Endothelial cell of umbilical vein (primary cell): ENCODE data around the gene SELENOM. TPM values are rescaled to one million over a fixed set of nuclear protein-coding genes. Genes with fewer than 3 reads are reported as not detected.

Experiments used
- BruUV-seq: library from RNA; stranded (reverse); fragments of 400-500 nt; replicated peaks from 2 replicates; lab custom pipeline; 2021; lab: Mats Ljungman, UMichigan
- CTCF ChIA-PET: fragments of 300-600, 350-600 bp; sonication (Branson Sonifier 250); formaldehyde crosslinking; loops from one replicate; lab custom pipeline; 2021; ENCODE audit warnings: antibody characterized with exemption, inconsistent platforms; lab: Charles Lee
- POLR2A ChIA-PET: fragments of 300-600, 350-600 bp; sonication (Branson Sonifier 250); formaldehyde crosslinking; loops from one replicate; lab custom pipeline; 2021; ENCODE audit warnings: antibody characterized with exemption, inconsistent platforms; lab: Charles Lee
- DNase-seq: peaks from one replicate; pipeline ENCODE4 v3.0.0-alpha.2; 2011; ENCODE audit warnings: low read depth, low spot score
- FAIRE-seq: peaks from 2 replicates; lab custom pipeline; 2011; peaks lifted over from hg19 to GRCh38; lab: Jason Lieb, UNC
- H2AFZ ChIP-seq: 2 replicates; pipeline ENCODE4 v1.6.0; 2012; ENCODE audit warnings: low read depth, low read length, control low read depth, inconsistent platforms
- H3K27ac ChIP-seq: 2 replicates; pipeline ENCODE4 v1.5.1; 2011; ENCODE audit warnings: low read depth, mild to moderate bottlenecking, control low read depth, low read length, moderate library complexity; ENCODE audit not compliant: insufficient read depth
- H3K27me3 ChIP-seq, 2 experiments: 2 replicates each; pipeline versions ENCODE4 v1.6.0 to v1.6.1; 2011; ENCODE audit warnings: low read length in 2 of 2, mixed read lengths in 1 of 2; ENCODE audit not compliant: control insufficient read depth in 2 of 2, insufficient read depth in 2 of 2
- H3K36me3 ChIP-seq, 2 experiments: 2 replicates in 1 of 2; 3 replicates in 1 of 2; pipeline ENCODE4 v1.5.1; 2011; ENCODE audit warnings: low read length in 2 of 2, mild to moderate bottlenecking in 1 of 2, moderate library complexity in 1 of 2; ENCODE audit not compliant: control insufficient read depth in 2 of 2, insufficient read depth in 2 of 2; ENCODE audit errors: extremely low read depth in 1 of 2
- H3K4me1 ChIP-seq: 3 replicates; pipeline ENCODE4 v1.5.1; 2011; ENCODE audit warnings: mild to moderate bottlenecking, low read length; ENCODE audit not compliant: control insufficient read depth, insufficient read depth; ENCODE audit errors: extremely low read depth
- H3K4me2 ChIP-seq: 2 replicates; pipeline ENCODE4 v1.6.1; 2011; ENCODE audit warnings: low read length, control low read depth, mixed read lengths; ENCODE audit not compliant: insufficient read depth
- H3K4me3 ChIP-seq, 3 experiments: fragments of 200-600 bp in 1 of 3; sonication (generic), shearing (Covaris generic) in 1 of 3; replicated peaks in 1 of 3; 2 replicates each; pipeline ENCODE4 v1.5.1; 2011 to 2016; ENCODE audit warnings: control low read depth in 3 of 3, low read length in 3 of 3, mild to moderate bottlenecking in 2 of 3, inconsistent platforms in 1 of 3, low read depth in 1 of 3, moderate library complexity in 1 of 3; ENCODE audit not compliant: insufficient read depth in 1 of 3
- H3K79me2 ChIP-seq: 2 replicates; pipeline ENCODE4 v1.6.0; 2012; ENCODE audit warnings: low read length, inconsistent platforms; ENCODE audit not compliant: control insufficient read depth, insufficient read depth
- H3K9ac ChIP-seq: replicated peaks from 2 replicates; pipeline ENCODE3; 2011; ENCODE audit warnings: low read length, control low read depth; ENCODE audit not compliant: insufficient read depth; ENCODE audit errors: extremely low read depth
- H3K9me1 ChIP-seq: replicated peaks from 3 replicates; pipeline ENCODE4 v1.6.0; 2011; ENCODE audit warnings: mild to moderate bottlenecking, low read length; ENCODE audit not compliant: control insufficient read depth, insufficient read depth; ENCODE audit errors: extremely low read depth
- H3K9me3 ChIP-seq: replicated peaks from 2 replicates; pipeline ENCODE4 v1.5.1; 2012; ENCODE audit warnings: low read length, inconsistent platforms; ENCODE audit not compliant: control insufficient read depth, insufficient read depth
- H4K20me1 ChIP-seq: replicated peaks from 2 replicates; pipeline ENCODE3; 2011; ENCODE audit warnings: mild to moderate bottlenecking, low read length; ENCODE audit not compliant: control insufficient read depth, insufficient read depth; ENCODE audit errors: extremely low read depth
- CTCF ChIP-seq, 2 donors: IDR thresholded peaks; 1 replicate in 1 of 2; 2 replicates in 1 of 2; pipeline ENCODE4 v1.5.1; 2011; ENCODE audit warnings: low read length in 2 of 2, mild to moderate bottlenecking in 2 of 2, moderate library complexity in 2 of 2, control low read depth in 1 of 2, inconsistent platforms in 1 of 2, low read depth in 1 of 2; ENCODE audit not compliant: insufficient read depth in 1 of 2; ENCODE audit errors: extremely low read depth in 1 of 2
- EZH2 ChIP-seq: IDR thresholded peaks from 2 replicates; pipeline ENCODE4 v1.6.1; 2012; ENCODE audit warnings: borderline replicate concordance, low read depth, mild to moderate bottlenecking, moderate library complexity, low read length, inconsistent platforms; ENCODE audit not compliant: severe bottlenecking
- FOS ChIP-seq: IDR thresholded peaks from 2 replicates; pipeline ENCODE4 v1.6.1; 2011; ENCODE audit warnings: mild to moderate bottlenecking, low read length, moderate library complexity, borderline replicate concordance; ENCODE audit not compliant: insufficient read depth
- GATA2 ChIP-seq: IDR thresholded peaks from 2 replicates; pipeline ENCODE4 v1.7.0; 2011; ENCODE audit warnings: low read depth, mild to moderate bottlenecking, moderate library complexity, mixed read lengths, low read length; ENCODE audit not compliant: insufficient read length, insufficient read depth
- JUN ChIP-seq: IDR thresholded peaks from 2 replicates; pipeline ENCODE4 v1.6.1; 2011; ENCODE audit warnings: borderline replicate concordance, low read depth; ENCODE audit not compliant: insufficient read length, insufficient read depth
- MYC ChIP-seq: IDR thresholded peaks from one replicate; pipeline ENCODE4 v1.6.1; 2011; ENCODE audit warnings: mild to moderate bottlenecking, low read depth, low read length
- POLR2A ChIP-seq: IDR thresholded peaks from 2 replicates; pipeline ENCODE4 v1.6.1; 2012; ENCODE audit warnings: low read depth, mild to moderate bottlenecking, control low read depth, low read length
- POLR2AphosphoS5 ChIP-seq: IDR thresholded peaks from 2 replicates; pipeline ENCODE4 v1.6.1; 2012; ENCODE audit warnings: low read depth, mild to moderate bottlenecking, control low read depth, low read length, moderate library complexity; ENCODE audit not compliant: insufficient read depth
- dilution Hi-C: fragments of 300-500 bp; cut with MboI; formaldehyde crosslinking; loops from one replicate; pipeline ENCODE4 v1.15.0; 2019; ENCODE audit warnings: low sequenced_read_pairs; ENCODE audit not compliant: extremely low pct_ligation_motif_present
- intact Hi-C: fragments of 100-400 bp; cut with micrococcal nuclease; formaldehyde crosslinking; loops from one replicate; pipeline ENCODE4 v1.10.0; 2022
- polyA plus RNA-seq, 4 experiments: library from polyadenylated mRNA; depleted of rRNA in 3 of 4; stranded (reverse) in 3 of 4; unstranded in 1 of 4; fragments of >200 nt; gene quantifications; 2 replicates each; pipeline versions ENCODE4 v1.2.1 to v1.2.3, GENCODE V29; 2011 to 2012; ENCODE audit warnings: missing spikeins in 1 of 4
- total RNA-seq: library from RNA; stranded (reverse); gene quantifications from 2 replicates; pipeline ENCODE4 v1.2.3, GENCODE V29; 2021
- TF ChIP-seq, protein P1 (sequence below): IDR thresholded peaks from 2 replicates; pipeline ENCODE4 v1.6.1; 2011; ENCODE audit not compliant: insufficient read depth, insufficient read length

The SELENOM gene
- total and polyA plus RNA-seq, 2 donors (not counting 3 experiments of a cell fraction or from before 2014, with no cell fraction given): 29.6 to 87.1 TPM

DNA sequence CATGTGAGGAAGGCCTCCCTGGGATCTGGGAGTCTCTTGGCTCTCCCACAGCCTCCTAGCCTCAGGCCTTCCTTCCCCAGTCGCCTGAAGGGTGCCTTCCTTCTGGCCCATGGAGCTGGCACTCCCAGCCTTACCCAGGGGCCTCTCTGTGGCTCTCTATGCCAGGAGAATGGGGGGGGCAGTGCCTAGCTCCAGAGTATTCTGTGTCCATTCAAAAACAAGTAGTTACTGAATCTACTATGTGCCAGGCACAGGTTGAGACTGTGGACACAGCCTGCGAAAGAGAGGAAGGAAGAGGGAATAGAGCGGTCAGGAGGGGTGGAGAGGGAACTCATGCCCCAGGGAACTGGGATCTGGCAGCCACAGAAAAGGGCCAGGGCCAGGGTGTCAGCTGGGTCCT is 35.7 kb upstream of the SELENOM start:
- no peak overlapping the region for H2AFZ ChIP-seq
- H3K4me2 ChIP-seq: no peak overlapping the region
- no peaks in the 10 kb centered on the region for H4K20me1 ChIP-seq
- POLR2A ChIA-PET: no interaction called here
- no peaks in the 10 kb centered on the region for H3K9me3 ChIP-seq
- H3K27me3 ChIP-seq: no peaks in the 10 kb centered on the region
- no peak overlapping the region for H3K27ac ChIP-seq
- no peak overlapping the region for H3K9ac ChIP-seq
- intact Hi-C loops (no loop called here), dilution Hi-C loops (no loop called here)
- H3K79me2 ChIP-seq: no peaks in the 10 kb centered on the region
- H3K4me3 ChIP-seq: no peak overlapping the region
- H3K36me3 ChIP-seq: no peaks in the 10 kb centered on the region
- no peak for TF ChIP-seq JUN
- no peaks in the 10 kb centered on the region for H3K9me1 ChIP-seq
- H3K4me1 ChIP-seq: no peaks in the 10 kb centered on the region
- no TSS peak for BruUV-seq
- CTCF ChIA-PET: interaction anchor here (1.5 to 5.6 kb wide), 3 partner anchors 12 to 58 kb away, joined by 3 to 30 read pairs (median 6); partner anchors contain the start of gene SELENOM
- DNase-seq (no peak), FAIRE-seq (peak; percentile 42)

GRCh38 chr22:31142285-31142684 is 34.9 kb upstream of the SELENOM start:
- ChIA-PET POLR2A (no interaction called here), CTCF (interaction anchor here (1.5 to 5.6 kb wide), 2 partner anchors 34 to 57 kb away, joined by 3 to 30 read pairs; partner anchors contain the start of gene SELENOM)
- H3K36me3 ChIP-seq: no peaks in the 10 kb centered on the region
- TF ChIP-seq POLR2AphosphoS5 (no peak), CTCF (IDR thresholded peaks at IDR 0.05; ENCODE audit: extremely low read depth in 1 of 2, insufficient read depth in 1 of 2, low read depth in 1 of 2, low read length in 2 of 2) (no peak), MYC (no peak), GATA2 (no peak), EZH2 (no peak), POLR2A (no peak), FOS (no peak), JUN (no peak)
- TF ChIP-seq, protein P1, sequence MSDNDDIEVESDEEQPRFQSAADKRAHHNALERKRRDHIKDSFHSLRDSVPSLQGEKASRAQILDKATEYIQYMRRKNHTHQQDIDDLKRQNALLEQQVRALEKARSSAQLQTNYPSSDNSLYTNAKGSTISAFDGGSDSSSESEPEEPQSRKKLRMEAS: no peak
- H3K9me3 ChIP-seq: no peaks in the 10 kb centered on the region
- H3K79me2 ChIP-seq: no peaks in the 10 kb centered on the region
- no peaks in the 10 kb centered on the region for H3K9me1 ChIP-seq
- dilution Hi-C loops (no loop called here), intact Hi-C loops (no loop called here)
- no TSS peak for BruUV-seq
- DNase-seq: no peak
- no peak overlapping the region for H2AFZ ChIP-seq
- FAIRE-seq: no peak
- no peak overlapping the region for H3K4me3 ChIP-seq
- H3K9ac ChIP-seq: no peak overlapping the region
- no peaks in the 10 kb centered on the region for H3K4me1 ChIP-seq
- no peak overlapping the region for H3K4me2 ChIP-seq
- no peaks in the 10 kb centered on the region for H3K27me3 ChIP-seq
- no peak overlapping the region for H3K27ac ChIP-seq
- no peaks in the 10 kb centered on the region for H4K20me1 ChIP-seq
